Trophoblast cell (in vitro differentiated cells and primary cell): ENCODE results near the gene CCDC197.

Experiments used
- DNase-seq, 2 donors: peaks; one replicate each; pipeline ENCODE4 v3.0.0-alpha.2; 2016
- H2AFZ ChIP-seq: 2 replicates; pipeline ENCODE4 v1.6.1; 2013; ENCODE audit warnings: low read length, moderate library complexity, mild to moderate bottlenecking; ENCODE audit not compliant: insufficient read depth, poor library complexity
- H2AK5ac ChIP-seq: 2 replicates; pipeline ENCODE4 v1.6.1; 2013; ENCODE audit warnings: mild to moderate bottlenecking, low read length
- H2BK120ac ChIP-seq: 2 replicates; pipeline ENCODE4 v1.6.1; 2013; ENCODE audit warnings: low read length, mild to moderate bottlenecking, moderate library complexity; ENCODE audit not compliant: insufficient read depth, poor library complexity
- H2BK12ac ChIP-seq: 2 replicates; pipeline ENCODE4 v1.6.1; 2013; ENCODE audit warnings: mild to moderate bottlenecking, low read length, moderate library complexity
- H2BK5ac ChIP-seq: 2 replicates; pipeline ENCODE4 v1.6.1; 2013; ENCODE audit warnings: low read length, low read depth, moderate library complexity, mild to moderate bottlenecking; ENCODE audit not compliant: poor library complexity
- H3K14ac ChIP-seq: 2 replicates; pipeline ENCODE4 v1.6.1; 2013; ENCODE audit warnings: mild to moderate bottlenecking, low read length
- H3K18ac ChIP-seq: 2 replicates; pipeline ENCODE4 v1.6.1; 2013; ENCODE audit warnings: mild to moderate bottlenecking, low read length
- H3K23ac ChIP-seq: 2 replicates; pipeline ENCODE4 v1.6.1; 2013; ENCODE audit warnings: low read length
- H3K27ac ChIP-seq: 2 replicates; pipeline ENCODE4 v1.5.1; 2013; ENCODE audit warnings: low read depth, mild to moderate bottlenecking, inconsistent platforms, low read length, moderate library complexity
- H3K27me3 ChIP-seq: 2 replicates; pipeline ENCODE4 v1.6.1; 2013; ENCODE audit warnings: inconsistent platforms, mild to moderate bottlenecking, low read length, moderate library complexity; ENCODE audit not compliant: insufficient read depth
- H3K36me3 ChIP-seq, 2 experiments: 1 replicate in 1 of 2; 2 replicates in 1 of 2; pipeline ENCODE4 v1.6.1; 2013; ENCODE audit warnings: low read length in 2 of 2, mild to moderate bottlenecking in 2 of 2, moderate library complexity in 1 of 2; ENCODE audit not compliant: insufficient read depth in 2 of 2, control insufficient read depth in 1 of 2
- H3K4ac ChIP-seq: 2 replicates; pipeline ENCODE4 v1.6.1; 2013; ENCODE audit warnings: low read depth, mild to moderate bottlenecking, low read length, moderate library complexity
- H3K4me1 ChIP-seq, 2 experiments: 1 replicate in 1 of 2; 2 replicates in 1 of 2; pipeline ENCODE4 v1.6.1; 2013; ENCODE audit warnings: low read length in 2 of 2, mild to moderate bottlenecking in 2 of 2, moderate library complexity in 1 of 2; ENCODE audit not compliant: insufficient read depth in 2 of 2, control insufficient read depth in 1 of 2
- H3K4me2 ChIP-seq: 2 replicates; pipeline ENCODE4 v1.6.1; 2013; ENCODE audit warnings: inconsistent platforms, mild to moderate bottlenecking, low read length, moderate library complexity
- H3K4me3 ChIP-seq: 2 replicates; pipeline ENCODE4 v1.5.1; 2013; ENCODE audit warnings: mild to moderate bottlenecking, low read depth, low read length, inconsistent platforms
- H3K79me1 ChIP-seq: one replicate; pipeline ENCODE4 v1.6.1; 2013; ENCODE audit warnings: low read length
- H3K79me2 ChIP-seq: 2 replicates; pipeline ENCODE4 v1.6.1; 2013; ENCODE audit warnings: low read length, mild to moderate bottlenecking; ENCODE audit not compliant: control insufficient read depth, insufficient read depth, poor library complexity
- H3K9ac ChIP-seq: 2 replicates; pipeline ENCODE4 v1.6.1; 2013; ENCODE audit warnings: mild to moderate bottlenecking, low read length
- H3K9me3 ChIP-seq: 2 replicates; pipeline ENCODE4 v1.6.1; 2013; ENCODE audit warnings: low read depth, mild to moderate bottlenecking, control low read depth, inconsistent platforms, low read length; ENCODE audit not compliant: insufficient read depth
- H4K12ac ChIP-seq: 2 replicates; pipeline ENCODE4 v1.6.1; 2013; ENCODE audit warnings: low read depth, mild to moderate bottlenecking, low read length, moderate library complexity
- H4K8ac ChIP-seq: 2 replicates; pipeline ENCODE4 v1.6.1; 2013; ENCODE audit warnings: low read depth, mild to moderate bottlenecking, low read length, moderate library complexity
- H4K91ac ChIP-seq: one replicate; pipeline ENCODE4 v1.6.1; 2013; ENCODE audit warnings: low read depth, mild to moderate bottlenecking, low read length, moderate library complexity
- WGBS: extraction: QIAGEN DNeasy Blood & Tissue Kit; methylation state at CpG from one replicate; pipeline ENCODE4 v1.1.7; 2013; ENCODE audit warnings: missing lambda C conversion rate; ENCODE audit not compliant: insufficient read length, insufficient coverage; ENCODE audit errors: extremely low coverage; 5-methylcytosine and 5-hydroxymethylcytosine counted together

The CCDC197 gene

DNA sequence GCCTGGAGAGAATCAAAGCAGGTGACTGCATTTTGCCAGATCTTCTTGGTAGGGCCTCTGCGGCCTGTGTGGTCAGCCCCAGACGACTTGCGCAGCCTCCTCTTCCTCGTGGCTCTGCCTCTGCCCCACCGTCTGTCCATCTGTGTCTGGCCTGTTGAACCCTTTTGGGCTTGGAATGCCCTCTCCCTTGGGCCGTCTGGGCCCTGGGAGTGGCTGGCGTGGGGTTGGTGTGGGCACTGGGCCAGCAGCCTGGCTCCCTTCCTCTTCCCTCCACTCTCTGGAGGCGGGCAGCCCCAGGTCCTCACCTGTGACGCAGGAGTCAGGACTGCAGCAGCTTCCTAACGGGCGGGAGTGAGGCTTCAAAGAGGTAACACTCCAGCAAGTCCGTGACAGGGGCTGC is 9.7 kb upstream of the CCDC197 start:
- H4K8ac ChIP-seq, result no peak overlapping the region
- H3K4me2 ChIP-seq, result no peak overlapping the region
- no peak overlapping the region for H3K27ac ChIP-seq
- H3K14ac ChIP-seq, result no peak overlapping the region
- no peak overlapping the region for H3K4ac ChIP-seq
- H2BK12ac ChIP-seq, result no peak overlapping the region
- no peaks in the 10 kb centered on the region for H3K36me3 ChIP-seq
- no peak overlapping the region for H3K23ac ChIP-seq
- H2BK5ac ChIP-seq, result no peak overlapping the region
- no peaks in the 10 kb centered on the region for H3K9me3 ChIP-seq
- no peaks in the 10 kb centered on the region for H3K27me3 ChIP-seq
- H4K12ac ChIP-seq, result no peak overlapping the region
- H3K79me1 ChIP-seq, result no peaks in the 10 kb centered on the region
- no peak overlapping the region for H2BK120ac ChIP-seq
- no peak overlapping the region for H3K4me3 ChIP-seq
- H3K4me1 ChIP-seq, result peaks cover 6 to 9% of the 10 kb centered on the region in 2 experiments
- no peaks in the 10 kb centered on the region for H3K79me2 ChIP-seq
- no peak overlapping the region for H3K9ac ChIP-seq
- no CpG with 5 or more reads among the region's 12 CpGs for WGBS
- H4K91ac ChIP-seq, result no peak overlapping the region
- no peak overlapping the region for H2AK5ac ChIP-seq
- H2AFZ ChIP-seq, result no peak overlapping the region
- no peak for DNase-seq
- H3K18ac ChIP-seq, result no peak overlapping the region

DNA sequence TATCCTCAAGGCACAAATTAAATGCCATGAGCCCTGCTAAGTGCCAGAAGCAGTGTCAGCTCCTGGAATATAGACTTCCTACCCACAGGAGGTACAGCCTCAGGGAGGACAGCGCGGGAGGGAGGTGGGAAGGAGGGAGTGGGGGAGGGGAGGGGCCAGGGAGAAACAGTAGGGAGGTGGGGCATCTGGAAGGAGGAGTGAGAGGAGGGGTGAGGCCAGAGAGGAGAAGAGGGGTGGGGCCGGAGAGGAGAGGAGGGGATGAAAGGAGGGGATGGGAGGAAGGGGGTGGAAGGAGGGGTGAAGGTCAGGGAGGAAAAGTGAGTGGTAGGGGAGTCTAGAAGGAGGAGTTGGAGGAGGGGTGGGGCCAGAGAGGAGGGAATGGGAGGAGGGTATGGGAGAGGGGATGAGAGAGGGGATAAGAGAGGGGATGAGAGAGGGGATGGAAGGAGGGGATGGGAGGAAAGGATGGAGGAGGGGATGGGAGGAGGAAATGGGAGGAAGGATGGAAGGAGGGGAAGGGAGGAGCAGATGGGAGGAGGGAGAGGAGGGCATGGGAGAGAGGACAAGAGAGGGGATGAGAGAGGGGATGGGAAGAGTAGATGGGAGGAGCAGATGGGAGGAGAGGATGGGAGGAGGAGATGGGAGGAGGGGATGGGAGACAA is 9.2 kb upstream of the CCDC197 start:
- no peak for DNase-seq
- no peak overlapping the region for H3K23ac ChIP-seq
- H2BK120ac ChIP-seq, result no peak overlapping the region
- no peak overlapping the region for H3K4me3 ChIP-seq
- H4K91ac ChIP-seq, result no peak overlapping the region
- H2BK12ac ChIP-seq, result no peak overlapping the region
- no peaks in the 10 kb centered on the region for H3K9me3 ChIP-seq
- no peaks in the 10 kb centered on the region for H3K36me3 ChIP-seq
- no peak overlapping the region for H2BK5ac ChIP-seq
- no peak overlapping the region for H2AK5ac ChIP-seq
- no peaks in the 10 kb centered on the region for H3K79me1 ChIP-seq
- no peak overlapping the region for H3K27ac ChIP-seq
- no CpG with 5 or more reads among the region's 3 CpGs for WGBS
- H4K12ac ChIP-seq, result no peak overlapping the region
- no peak overlapping the region for H3K18ac ChIP-seq
- H3K4ac ChIP-seq, result no peak overlapping the region
- no peak overlapping the region for H3K14ac ChIP-seq
- no peak overlapping the region for H3K9ac ChIP-seq
- H3K27me3 ChIP-seq, result no peaks in the 10 kb centered on the region
- no peak overlapping the region for H2AFZ ChIP-seq
- H3K4me1 ChIP-seq, result peaks cover 6 to 9% of the 10 kb centered on the region in 2 experiments
- no peak overlapping the region for H3K4me2 ChIP-seq
- no peak overlapping the region for H4K8ac ChIP-seq
- H3K79me2 ChIP-seq, result no peaks in the 10 kb centered on the region

- no peaks in the 10 kb centered on the region for H3K27me3 ChIP-seq
- no peak overlapping the region for H3K4me2 ChIP-seq
- H3K14ac ChIP-seq, result no peak overlapping the region
- H4K8ac ChIP-seq, result no peak overlapping the region
- WGBS, result no CpG with 5 or more reads among the region's 4 CpGs
- H4K12ac ChIP-seq, result no peak overlapping the region
- H2BK12ac ChIP-seq, result no peak overlapping the region
- no peak for DNase-seq
- no peak overlapping the region for H2BK5ac ChIP-seq
- H2BK120ac ChIP-seq, result no peak overlapping the region
- no peak overlapping the region for H2AFZ ChIP-seq
- H3K9me3 ChIP-seq, result no peaks in the 10 kb centered on the region
- H3K79me2 ChIP-seq, result no peaks in the 10 kb centered on the region
- no peak overlapping the region for H3K27ac ChIP-seq
- peaks cover 3 to 6% of the 10 kb centered on the region in 2 experiments for H3K4me1 ChIP-seq
- no peak overlapping the region for H3K4me3 ChIP-seq
- no peak overlapping the region for H2AK5ac ChIP-seq
- no peak overlapping the region for H3K4ac ChIP-seq
- H3K23ac ChIP-seq, result no peak overlapping the region
- no peak overlapping the region for H3K9ac ChIP-seq
- H3K36me3 ChIP-seq, result no peaks in the 10 kb centered on the region
- no peak overlapping the region for H4K91ac ChIP-seq
- H3K79me1 ChIP-seq, result no peaks in the 10 kb centered on the region
- no peak overlapping the region for H3K18ac ChIP-seq
These were observed 7.2 kb upstream of the CCDC197 start for GRCh38 chr14:93989939-93990338.

- Histone ChIP-seq H2BK5ac (no peak overlapping the region), H3K23ac (no peak overlapping the region)
- no CpG with 5 or more reads among the region's 10 CpGs for WGBS
These were observed 5.9 kb upstream of the CCDC197 start for GRCh38 chr14:93991212-93991611.

More at GRCh38 chr14:93991212-93991611, 5.9 kb upstream of the CCDC197 start:
- no peak overlapping the region for H3K27ac ChIP-seq
- DNase-seq, result no peak
- no peaks in the 10 kb centered on the region for H3K79me2 ChIP-seq
- no peaks in the 10 kb centered on the region for H3K79me1 ChIP-seq
- no peak overlapping the region for H3K18ac ChIP-seq
- H2BK120ac ChIP-seq, result no peak overlapping the region
- H3K9ac ChIP-seq, result no peak overlapping the region
- H3K14ac ChIP-seq, result no peak overlapping the region
- no peak overlapping the region for H2AK5ac ChIP-seq
- no peaks in the 10 kb centered on the region for H3K9me3 ChIP-seq
- H4K8ac ChIP-seq, result no peak overlapping the region
- H3K4me1 ChIP-seq, result peaks cover 0 to 3% of the 10 kb centered on the region in 2 experiments
- H3K27me3 ChIP-seq, result no peaks in the 10 kb centered on the region
- H4K12ac ChIP-seq, result no peak overlapping the region
- H3K4me2 ChIP-seq, result no peak overlapping the region
- H3K36me3 ChIP-seq, result no peaks in the 10 kb centered on the region
- no peak overlapping the region for H2AFZ ChIP-seq
- no peak overlapping the region for H3K4me3 ChIP-seq
- H2BK12ac ChIP-seq, result no peak overlapping the region
- no peak overlapping the region for H3K4ac ChIP-seq
- H4K91ac ChIP-seq, result no peak overlapping the region
